CD14-positive monocyte (primary cell): ENCODE measurements around the gene SNX21. TPM values are rescaled to one million over a fixed set of nuclear protein-coding genes. Genes with fewer than 3 reads are reported as not detected.

Experiments
- DNase-seq, 3 donors: peaks; one replicate each; pipeline ENCODE4 v3.0.0-alpha.2; 2011 to 2022
- H2AFZ ChIP-seq: 2 replicates; pipeline ENCODE4 v1.6.0; 2012; ENCODE audit warnings: mild to moderate bottlenecking, low read depth, low read length, inconsistent platforms; ENCODE audit not compliant: insufficient read depth, poor library complexity, severe bottlenecking
- H3K27ac ChIP-seq, 2 donors: 1 replicate in 1 of 2; 2 replicates in 1 of 2; pipeline ENCODE4 v1.5.1; 2012 to 2013; ENCODE audit warnings: low read length in 2 of 2, control low read depth in 1 of 2, inconsistent platforms in 1 of 2, low read depth in 1 of 2, mild to moderate bottlenecking in 1 of 2
- H3K27me3 ChIP-seq, 2 donors: one replicate each; pipeline versions ENCODE4 v1.6.0 to v1.6.1; 2011 to 2013; ENCODE audit warnings: low read length in 2 of 2; ENCODE audit not compliant: control insufficient read depth in 2 of 2, insufficient read depth in 2 of 2
- H3K36me3 ChIP-seq, 2 donors: replicated peaks in 1 of 2; 1 replicate in 1 of 2; 2 replicates in 1 of 2; pipeline versions ENCODE4 v1.5.1 to v1.6.1; 2012 to 2013; ENCODE audit warnings: low read length in 2 of 2, control low read depth in 1 of 2, inconsistent platforms in 1 of 2, mild to moderate bottlenecking in 1 of 2; ENCODE audit not compliant: insufficient read depth in 2 of 2, control insufficient read depth in 1 of 2
- H3K4me1 ChIP-seq, 2 donors: 1 replicate in 1 of 2; 2 replicates in 1 of 2; pipeline versions ENCODE4 v1.5.1 to v1.6.1; 2012 to 2013; ENCODE audit warnings: low read length in 2 of 2, control low read depth in 1 of 2, inconsistent platforms in 1 of 2, mild to moderate bottlenecking in 1 of 2, moderate library complexity in 1 of 2; ENCODE audit not compliant: insufficient read depth in 2 of 2, control insufficient read depth in 1 of 2
- H3K4me2 ChIP-seq: replicated peaks from 2 replicates; pipeline ENCODE3; 2012; ENCODE audit warnings: low read length, moderate library complexity, mild to moderate bottlenecking; ENCODE audit not compliant: poor library complexity, severe bottlenecking; ENCODE audit errors: extremely low read depth
- H3K4me3 ChIP-seq, 3 experiments: fragments of 200-600 bp in 1 of 3; sonication (generic) in 1 of 3; replicated peaks in 1 of 3; 1 replicate in 2 of 3; 2 replicates in 1 of 3; pipeline ENCODE4 v1.5.1; 2011 to 2013; ENCODE audit warnings: low read length in 3 of 3, mild to moderate bottlenecking in 3 of 3, control low read depth in 2 of 3, low read depth in 2 of 3, inconsistent platforms in 1 of 3, moderate library complexity in 1 of 3
- H3K79me2 ChIP-seq: 2 replicates; pipeline ENCODE4 v1.6.0; 2012; ENCODE audit warnings: mild to moderate bottlenecking, control low read depth, inconsistent platforms, low read length, moderate library complexity; ENCODE audit not compliant: insufficient read depth
- H3K9ac ChIP-seq: 2 replicates; pipeline ENCODE4 v1.6.0; 2017; ENCODE audit warnings: low read length, mild to moderate bottlenecking; ENCODE audit not compliant: insufficient read depth, poor library complexity, severe bottlenecking
- H3K9me3 ChIP-seq, 2 donors: replicated peaks in 1 of 2; 1 replicate in 1 of 2; 2 replicates in 1 of 2; pipeline versions ENCODE4 v1.5.1 to v1.6.1; 2012 to 2013; ENCODE audit warnings: low read length in 2 of 2, control low read depth in 1 of 2; ENCODE audit not compliant: control insufficient read depth in 1 of 2, insufficient read depth in 1 of 2
- H4K20me1 ChIP-seq: 2 replicates; pipeline ENCODE4 v1.6.0; 2012; ENCODE audit warnings: mild to moderate bottlenecking, low read length, control low read depth, moderate library complexity; ENCODE audit not compliant: insufficient read depth
- H3K27ac Mint-ChIP-seq, 7 donors: one replicate each; pipeline ENCODE4 v1.8.0; 2020; ENCODE audit warnings: mild to moderate bottlenecking in 7 of 7, mixed read lengths in 7 of 7, moderate library complexity in 6 of 7, inconsistent platforms in 2 of 7
- H3K27me3 Mint-ChIP-seq, 3 donors: one replicate each; pipeline ENCODE4 v1.8.0; 2021 to 2022; ENCODE audit warnings: low read depth in 3 of 3, mild to moderate bottlenecking in 3 of 3, mixed read lengths in 3 of 3, moderate library complexity in 3 of 3, inconsistent platforms in 1 of 3
- H3K36me3 Mint-ChIP-seq, 2 donors: one replicate each; pipeline ENCODE4 v1.8.0; 2020; ENCODE audit warnings: mixed read lengths in 2 of 2, inconsistent platforms in 1 of 2, mild to moderate bottlenecking in 1 of 2
- H3K4me1 Mint-ChIP-seq: one replicate; pipeline ENCODE4 v1.8.0; 2020; ENCODE audit warnings: mild to moderate bottlenecking, mixed read lengths
- H3K4me3 Mint-ChIP-seq, 2 donors: one replicate each; pipeline ENCODE4 v1.8.0; 2020; ENCODE audit warnings: mild to moderate bottlenecking in 2 of 2, mixed read lengths in 2 of 2, moderate library complexity in 1 of 2
- H3K9me3 Mint-ChIP-seq, 7 donors: one replicate each; pipeline ENCODE4 v1.8.0; 2020 to 2022; ENCODE audit warnings: mixed read lengths in 7 of 7, mild to moderate bottlenecking in 6 of 7, moderate library complexity in 6 of 7, inconsistent platforms in 2 of 7
- CTCF ChIP-seq: fragments of 200-600 bp; IDR thresholded peaks from one replicate; pipeline ENCODE4 v1.8.0; 2022; ENCODE audit warnings: antibody characterized with exemption, mild to moderate bottlenecking
- WGBS: methylation state at CpG from one replicate; pipeline ENCODE4 v1.1.5; 2013; ENCODE audit warnings: missing lambda C conversion rate; ENCODE audit not compliant: insufficient coverage; 5-methylcytosine and 5-hydroxymethylcytosine counted together
- intact Hi-C, 2 donors: fragments of 100-400 bp; cut with micrococcal nuclease; formaldehyde crosslinking; loops; one replicate each; pipeline versions ENCODE4 v1.15.0 to v1.15.1; 2023
- polyA plus RNA-seq, 3 donors: library from polyadenylated mRNA; depleted of rRNA in 1 of 3; unstranded in 2 of 3; stranded (reverse) in 1 of 3; fragments of 300-500 nt in 2 of 3; fragments of >200 nt in 1 of 3; fragmentation: Illumina TruSeq in 2 of 3; gene quantifications; 1 replicate in 2 of 3; 2 replicates in 1 of 3; pipeline ENCODE4 v1.2.3, GENCODE V29; 2012 to 2021

SNX21 gene
- polyA plus RNA-seq, 3 donors = 11.2 to 16.9 (median 12.7) TPM

GRCh38 chr20:45874576-45874975, 41.0 kb downstream of the SNX21 start:
- 91% methylated on average over 4 of the region's 4 CpGs for WGBS
- peaks cover 22 to 24% of the 10 kb centered on the region in 2 donors for H3K36me3 ChIP-seq
- H3K27me3 ChIP-seq = no peaks in the 10 kb centered on the region
- H3K9ac ChIP-seq = no peak overlapping the region
- Mint-ChIP-seq H3K4me3 (no peak overlapping the region), H3K27me3 (no peaks in the 10 kb centered on the region), H3K4me1 (no peaks in the 10 kb centered on the region), H3K27ac (no peak overlapping the region), H3K36me3 (peaks cover 35 to 40% of the 10 kb centered on the region in 2 donors), H3K9me3 (no peaks in the 10 kb centered on the region)
- DNase-seq = no peak
- no peak overlapping the region for H3K4me2 ChIP-seq
- H3K4me3 ChIP-seq = no peak overlapping the region
- no peaks in the 10 kb centered on the region for H4K20me1 ChIP-seq
- no peak for TF ChIP-seq CTCF
- H3K9me3 ChIP-seq = no peaks in the 10 kb centered on the region
- no peaks in the 10 kb centered on the region for H3K4me1 ChIP-seq
- intact Hi-C loops = no loop called here
- H3K79me2 ChIP-seq = no peaks in the 10 kb centered on the region
- no peak overlapping the region for H2AFZ ChIP-seq
- H3K27ac ChIP-seq = no peak overlapping the region

- over 99% methylated on average over 12 of the region's 13 CpGs for WGBS
- no peaks in the 10 kb centered on the region for H3K27me3 ChIP-seq
- Mint-ChIP-seq H3K4me3 (no peak overlapping the region), H3K4me1 (peaks cover 17% of the 10 kb centered on the region), H3K36me3 (peaks cover 36 to 37% of the 10 kb centered on the region in 2 donors), H3K27me3 (no peaks in the 10 kb centered on the region), H3K9me3 (no peaks in the 10 kb centered on the region), H3K27ac (no peak overlapping the region)
- H3K79me2 ChIP-seq = peaks cover 22% of the 10 kb centered on the region
- H2AFZ ChIP-seq = no peak overlapping the region
- no peak overlapping the region for H3K4me3 ChIP-seq
- H4K20me1 ChIP-seq = no peaks in the 10 kb centered on the region
- H3K9me3 ChIP-seq = no peaks in the 10 kb centered on the region
- peaks cover 9 to 18% of the 10 kb centered on the region in 2 donors for H3K4me1 ChIP-seq
- TF ChIP-seq CTCF = no peak
- H3K9ac ChIP-seq = no peak overlapping the region
- H3K4me2 ChIP-seq = no peak overlapping the region
- peaks cover 30 to 36% of the 10 kb centered on the region in 2 donors for H3K36me3 ChIP-seq
- intact Hi-C loops = no loop called here
- H3K27ac ChIP-seq = no peak overlapping the region
- DNase-seq = no peak
Observed at GRCh38 chr20:45878076-45878761, 44.6 kb downstream of the SNX21 start.
